ENCODE measurements around the gene TOM1. TPM values are rescaled to one million over a fixed set of nuclear protein-coding genes. Genes with fewer than 3 reads are reported as not detected.

TOM1 gene
- total RNA-seq, 1 experiment from 2014 or later = 49.1 TPM

DNA sequence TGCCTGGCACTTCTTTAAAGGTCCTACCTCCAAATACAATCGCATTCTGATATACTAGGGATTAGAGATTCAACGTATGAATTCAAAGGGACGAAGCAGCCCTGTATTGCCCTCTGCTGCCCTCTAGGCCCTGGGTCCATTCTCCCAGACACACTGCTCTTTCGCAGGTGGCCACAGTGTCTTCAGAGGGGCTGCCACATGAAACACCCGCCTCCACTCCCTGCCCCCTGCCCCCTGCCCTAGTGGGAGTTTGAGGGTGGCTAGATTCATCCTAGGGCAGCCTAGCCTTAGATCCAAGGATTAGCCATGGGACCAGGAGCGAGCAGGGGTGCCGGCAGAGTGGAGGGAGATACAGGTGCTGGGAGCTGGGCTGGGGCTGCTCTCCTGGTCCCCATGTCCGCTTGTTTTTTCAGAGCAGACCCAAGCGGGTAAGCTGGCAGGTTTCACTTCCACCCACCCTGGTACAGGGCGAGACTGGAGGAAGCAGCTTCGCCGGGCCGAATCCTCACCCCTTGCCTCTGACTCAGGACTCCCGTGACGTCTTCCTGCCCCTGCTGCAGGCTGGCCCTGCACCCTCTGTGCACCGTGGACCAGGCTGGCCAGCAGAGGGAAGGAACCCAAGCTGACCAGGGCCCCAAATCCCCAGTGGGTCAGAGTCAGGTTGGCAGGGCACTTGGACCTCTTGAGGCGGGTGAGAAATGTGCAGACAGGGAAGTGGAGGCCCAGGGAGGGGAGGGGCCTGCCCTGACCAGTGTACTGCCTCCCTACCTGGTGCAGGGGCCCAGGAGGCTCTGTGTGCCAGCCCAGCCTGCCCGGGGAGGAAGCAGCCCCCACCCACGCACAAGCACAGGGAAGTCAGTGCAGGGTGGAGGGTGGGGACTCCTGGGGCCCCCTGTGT lies 52.8 kb downstream of the TOM1 start:
- TF ChIP-seq, protein P1, sequence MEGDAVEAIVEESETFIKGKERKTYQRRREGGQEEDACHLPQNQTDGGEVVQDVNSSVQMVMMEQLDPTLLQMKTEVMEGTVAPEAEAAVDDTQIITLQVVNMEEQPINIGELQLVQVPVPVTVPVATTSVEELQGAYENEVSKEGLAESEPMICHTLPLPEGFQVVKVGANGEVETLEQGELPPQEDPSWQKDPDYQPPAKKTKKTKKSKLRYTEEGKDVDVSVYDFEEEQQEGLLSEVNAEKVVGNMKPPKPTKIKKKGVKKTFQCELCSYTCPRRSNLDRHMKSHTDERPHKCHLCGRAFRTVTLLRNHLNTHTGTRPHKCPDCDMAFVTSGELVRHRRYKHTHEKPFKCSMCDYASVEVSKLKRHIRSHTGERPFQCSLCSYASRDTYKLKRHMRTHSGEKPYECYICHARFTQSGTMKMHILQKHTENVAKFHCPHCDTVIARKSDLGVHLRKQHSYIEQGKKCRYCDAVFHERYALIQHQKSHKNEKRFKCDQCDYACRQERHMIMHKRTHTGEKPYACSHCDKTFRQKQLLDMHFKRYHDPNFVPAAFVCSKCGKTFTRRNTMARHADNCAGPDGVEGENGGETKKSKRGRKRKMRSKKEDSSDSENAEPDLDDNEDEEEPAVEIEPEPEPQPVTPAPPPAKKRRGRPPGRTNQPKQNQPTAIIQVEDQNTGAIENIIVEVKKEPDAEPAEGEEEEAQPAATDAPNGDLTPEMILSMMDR (IDR thresholded peaks at IDR 0.05; ENCODE audit: unreplicated experiment) = peak; percentile 42
- Mint-ChIP-seq H3K36me3 (ENCODE audit: insufficient read depth, unreplicated experiment) (peaks cover 41% of the 10 kb centered on the region), H3K9me3 (ENCODE audit: low read depth, unreplicated experiment) (no peaks in the 10 kb centered on the region), H3K4me3 (ENCODE audit: low read depth, unreplicated experiment) (no peak overlapping the region), H3K27me3 (ENCODE audit: unreplicated experiment) (no peaks in the 10 kb centered on the region), H3K27ac (ENCODE audit: unreplicated experiment) (no peak overlapping the region), H3K4me1 (ENCODE audit: low read depth, unreplicated experiment) (peaks cover 20% of the 10 kb centered on the region)
- intact Hi-C loops (cut with micrococcal nuclease; ENCODE audit: unreplicated experiment) = loop anchor here (5.0 kb wide), 2 partner anchors 45 to 770 kb away; no protein-coding TSS in a partner anchor
- BruUV-seq (replicated peaks) = no TSS peak
- peak; percentile 45 for DNase-seq
- CTCF ChIA-PET = no interaction called here

GRCh38 chr22:35353318-35353717 lies 53.6 kb downstream of the TOM1 start:
- Mint-ChIP-seq H3K27me3 (ENCODE audit: unreplicated experiment) (no peaks in the 10 kb centered on the region), H3K27ac (ENCODE audit: unreplicated experiment) (no peak overlapping the region), H3K4me1 (ENCODE audit: low read depth, unreplicated experiment) (peaks cover 20% of the 10 kb centered on the region), H3K4me3 (ENCODE audit: low read depth, unreplicated experiment) (no peak overlapping the region), H3K36me3 (ENCODE audit: insufficient read depth, unreplicated experiment) (peaks cover 32% of the 10 kb centered on the region), H3K9me3 (ENCODE audit: low read depth, unreplicated experiment) (no peaks in the 10 kb centered on the region)
- intact Hi-C loops (cut with micrococcal nuclease; ENCODE audit: unreplicated experiment) = loop anchor here (5.0 kb wide), 2 partner anchors 44 to 769 kb away; no protein-coding TSS in a partner anchor
- TF ChIP-seq, protein P1 (IDR thresholded peaks at IDR 0.05; ENCODE audit: unreplicated experiment) = no peak
- BruUV-seq (replicated peaks) = no TSS peak
- CTCF ChIA-PET = no interaction called here
- DNase-seq = no peak

DNA sequence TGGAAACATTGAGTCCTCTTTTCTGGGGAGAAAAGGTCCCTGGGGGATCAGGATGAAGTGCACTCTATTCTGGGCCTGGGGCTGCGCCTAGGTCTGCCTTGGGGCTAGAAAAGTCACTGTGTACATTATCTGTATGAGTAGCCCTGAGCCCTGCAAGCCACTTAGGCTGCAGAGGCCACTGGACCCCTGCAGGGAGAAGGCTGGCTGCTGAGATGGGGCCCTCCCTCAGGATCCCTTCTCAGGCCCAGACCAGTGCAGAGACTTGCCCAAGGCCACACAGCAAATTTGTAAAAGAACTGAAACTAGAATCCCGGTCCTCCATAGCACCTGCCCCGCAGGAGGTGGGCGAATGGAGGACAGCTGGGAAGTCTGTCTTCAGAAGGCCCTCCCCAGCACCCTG lies 54.4 kb downstream of the TOM1 start:
- TF ChIP-seq, protein P1 (IDR thresholded peaks at IDR 0.05; ENCODE audit: unreplicated experiment) = no peak
- Mint-ChIP-seq H3K4me1 (ENCODE audit: low read depth, unreplicated experiment) (peaks cover 20% of the 10 kb centered on the region), H3K27me3 (ENCODE audit: unreplicated experiment) (no peaks in the 10 kb centered on the region), H3K36me3 (ENCODE audit: insufficient read depth, unreplicated experiment) (peaks cover 32% of the 10 kb centered on the region), H3K4me3 (ENCODE audit: low read depth, unreplicated experiment) (no peak overlapping the region), H3K27ac (ENCODE audit: unreplicated experiment) (no peak overlapping the region), H3K9me3 (ENCODE audit: low read depth, unreplicated experiment) (no peaks in the 10 kb centered on the region)
- no TSS peak for BruUV-seq (replicated peaks)
- no peak for DNase-seq
- intact Hi-C loops (cut with micrococcal nuclease; ENCODE audit: unreplicated experiment) = loop anchor here (5.0 kb wide), 2 partner anchors 43 to 768 kb away; no protein-coding TSS in a partner anchor
- CTCF ChIA-PET = interaction anchor here (0.9 kb wide), 1 partner anchor 13 kb away, joined by 3 read pairs; no protein-coding TSS in a partner anchor

- no peak overlapping the region for H3K27ac Mint-ChIP-seq (ENCODE audit: unreplicated experiment)
- no peaks in the 10 kb centered on the region for H3K27me3 Mint-ChIP-seq (ENCODE audit: unreplicated experiment)
- H3K9me3 Mint-ChIP-seq (ENCODE audit: low read depth, unreplicated experiment) = no peaks in the 10 kb centered on the region
- CTCF ChIA-PET = interaction anchor here (0.6 kb wide), 1 partner anchor 230 kb away, joined by 5 read pairs; no protein-coding TSS in a partner anchor
- intact Hi-C loops (cut with micrococcal nuclease; ENCODE audit: unreplicated experiment) = no loop called here
- TF ChIP-seq, protein P1 (IDR thresholded peaks at IDR 0.05; ENCODE audit: unreplicated experiment) = no peak
- no TSS peak for BruUV-seq (replicated peaks)
- no peak overlapping the region for H3K4me3 Mint-ChIP-seq (ENCODE audit: low read depth, unreplicated experiment)
- no peak for DNase-seq
- no peaks in the 10 kb centered on the region for H3K4me1 Mint-ChIP-seq (ENCODE audit: low read depth, unreplicated experiment)
- no peaks in the 10 kb centered on the region for H3K36me3 Mint-ChIP-seq (ENCODE audit: insufficient read depth, unreplicated experiment)
Measured at GRCh38 chr22:35357883-35358621, 58.4 kb downstream of the TOM1 start.

All from Calu3 (cell line).